NCI-H1092 (cell line): ENCODE data around the gene UQCR10.

Source experiments
- DNase-seq: peaks from one replicate; lab custom pipeline; 2025; lab: John Stamatoyannopoulos, UW

The UQCR10 gene

GRCh38 chr22:29765905-29766631 lies 1.1 kb upstream of the UQCR10 start:
- DNase-seq, result no peak

- peak; percentile 96 for DNase-seq
These were observed 468 bp upstream of the UQCR10 start, which contains the start of gene ZMAT5 for GRCh38 chr22:29766632-29767170. ZMAT5 (minus strand) TSS chr22:29767007; CDS start chr22:29748544, 18,463 bp downstream.

- no peak for DNase-seq
These were observed 1.0 kb downstream of the UQCR10 start for GRCh38 chr22:29768052-29768693.

- no peak for DNase-seq
These were observed 2.7 kb downstream of the UQCR10 start for GRCh38 chr22:29769723-29770321.

GRCh38 chr22:29772170-29772641 lies 5.0 kb downstream of the UQCR10 start:
- no peak for DNase-seq

- no peak for DNase-seq
These were observed 6.1 kb downstream of the UQCR10 start for GRCh38 chr22:29773233-29773632.

- DNase-seq, result no peak
These were observed 13.1 kb downstream of the UQCR10 start for GRCh38 chr22:29780220-29780619.

GRCh38 chr22:29780748-29781676 lies 13.8 kb downstream of the UQCR10 start:
- DNase-seq, result no peak

GRCh38 chr22:29782061-29782845 lies 15.1 kb downstream of the UQCR10 start:
- no peak for DNase-seq

GRCh38 chr22:29784451-29785361 lies 17.5 kb downstream of the UQCR10 start:
- DNase-seq, result no peak

GRCh38 chr22:29786031-29786430 lies 18.9 kb downstream of the UQCR10 start:
- no peak for DNase-seq

GRCh38 chr22:29787371-29787980 lies 20.3 kb downstream of the UQCR10 start:
- DNase-seq, result no peak

- DNase-seq, result no peak
These were observed 21.4 kb downstream of the UQCR10 start for GRCh38 chr22:29788339-29789279.

GRCh38 chr22:29790061-29790460 lies 22.9 kb downstream of the UQCR10 start:
- DNase-seq, result no peak

- DNase-seq, result no peak
These were observed 26.2 kb downstream of the UQCR10 start for GRCh38 chr22:29793396-29793795.

- DNase-seq, result no peak
These were observed 28.5 kb downstream of the UQCR10 start for GRCh38 chr22:29795663-29796062.

- DNase-seq, result no peak
These were observed 30.2 kb downstream of the UQCR10 start for GRCh38 chr22:29797351-29797750.

GRCh38 chr22:29798318-29798717 lies 31.1 kb downstream of the UQCR10 start:
- no peak for DNase-seq
